ENCODE measurements around the gene JUP.

GRCh38 chr17:41818024-41818423 lies 31.5 kb upstream of the JUP start:
- TF ChIP-seq CTCF (IDR thresholded peaks at IDR 0.05), result no peak
- TF ChIP-seq EZH2 (IDR thresholded peaks at IDR 0.05), result no peak
- TF ChIP-seq EZH2phosphoT487 (IDR thresholded peaks at IDR 0.05), result no peak
